ENCODE results near the gene THSD7A. TPM values are rescaled to one million over a fixed set of nuclear protein-coding genes. Genes with fewer than 3 reads are reported as not detected.

The THSD7A gene
- total and polyA plus RNA-seq, 11 donors, result 0.11 to 5.2 (median 1.1) TPM

DNA sequence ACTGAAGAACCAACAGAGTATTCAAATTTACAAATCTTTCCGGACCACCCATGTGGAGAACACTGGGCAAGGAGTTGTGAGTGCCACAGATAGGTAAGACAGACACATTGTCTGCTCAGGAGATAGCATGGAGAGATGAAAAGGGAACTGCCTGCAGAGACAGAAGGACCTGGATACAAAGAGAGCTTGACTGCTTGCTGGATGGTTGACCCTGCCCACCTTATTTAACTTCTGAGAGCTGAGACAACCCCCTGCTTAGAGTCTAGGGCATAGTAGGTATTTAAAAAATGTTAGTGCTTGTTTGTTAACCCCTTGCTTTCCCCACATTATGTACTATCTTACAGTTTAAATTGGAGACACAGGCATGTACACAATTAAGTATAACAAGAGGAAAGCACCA lies 314.1 kb downstream of the THSD7A start:
- H3K9me3 ChIP-seq, result no peaks in the 10 kb centered on the region
- H3K36me3 ChIP-seq, result no peaks in the 10 kb centered on the region
- H3K27ac ChIP-seq, result no peak overlapping the region
- ATAC-seq, result no peak
- no peak for DNase-seq
- TF ChIP-seq, protein P1, sequence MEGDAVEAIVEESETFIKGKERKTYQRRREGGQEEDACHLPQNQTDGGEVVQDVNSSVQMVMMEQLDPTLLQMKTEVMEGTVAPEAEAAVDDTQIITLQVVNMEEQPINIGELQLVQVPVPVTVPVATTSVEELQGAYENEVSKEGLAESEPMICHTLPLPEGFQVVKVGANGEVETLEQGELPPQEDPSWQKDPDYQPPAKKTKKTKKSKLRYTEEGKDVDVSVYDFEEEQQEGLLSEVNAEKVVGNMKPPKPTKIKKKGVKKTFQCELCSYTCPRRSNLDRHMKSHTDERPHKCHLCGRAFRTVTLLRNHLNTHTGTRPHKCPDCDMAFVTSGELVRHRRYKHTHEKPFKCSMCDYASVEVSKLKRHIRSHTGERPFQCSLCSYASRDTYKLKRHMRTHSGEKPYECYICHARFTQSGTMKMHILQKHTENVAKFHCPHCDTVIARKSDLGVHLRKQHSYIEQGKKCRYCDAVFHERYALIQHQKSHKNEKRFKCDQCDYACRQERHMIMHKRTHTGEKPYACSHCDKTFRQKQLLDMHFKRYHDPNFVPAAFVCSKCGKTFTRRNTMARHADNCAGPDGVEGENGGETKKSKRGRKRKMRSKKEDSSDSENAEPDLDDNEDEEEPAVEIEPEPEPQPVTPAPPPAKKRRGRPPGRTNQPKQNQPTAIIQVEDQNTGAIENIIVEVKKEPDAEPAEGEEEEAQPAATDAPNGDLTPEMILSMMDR (IDR thresholded peaks at IDR 0.05), result no peak
- no peak for TF ChIP-seq POLR2A (IDR thresholded peaks at IDR 0.05)
- WGBS, 4 donors, result 79 to 88% (median 83%) methylated on average over 1 of the region's 1 CpG
- no peaks in the 10 kb centered on the region for H3K27me3 ChIP-seq
- intact Hi-C loops (cut with DNase I), result no loop called here
- H3K4me1 ChIP-seq, result no peaks in the 10 kb centered on the region
- no peak overlapping the region for H3K4me3 ChIP-seq

DNA sequence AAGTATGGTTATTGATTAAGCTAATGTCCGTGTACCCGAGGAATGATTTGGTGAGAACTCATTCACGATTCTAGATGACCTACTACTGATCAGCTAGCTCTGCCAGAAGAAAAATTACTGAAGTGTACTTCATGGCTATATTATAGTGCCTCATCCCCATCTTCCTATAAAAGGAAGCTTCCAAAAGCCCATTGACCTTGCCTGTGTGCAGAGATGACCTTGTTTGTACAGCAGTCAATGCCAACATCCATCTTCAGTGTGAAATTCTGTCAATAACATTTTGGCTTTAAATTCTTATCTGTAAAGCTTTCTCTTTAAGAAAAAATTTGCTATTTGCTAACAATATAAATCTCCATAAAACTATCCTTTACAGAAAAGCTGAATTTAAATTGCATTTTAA lies 315.7 kb downstream of the THSD7A start:
- Histone ChIP-seq H3K36me3 (no peaks in the 10 kb centered on the region), H3K27me3 (no peaks in the 10 kb centered on the region), H3K9me3 (peaks cover 0 to 5% (median 0%) of the 10 kb centered on the region in 12 donors), H3K4me1 (no peaks in the 10 kb centered on the region), H3K4me3 (no peak overlapping the region), H3K27ac (no peak overlapping the region)
- intact Hi-C loops (cut with DNase I), result no loop called here
- no peak for TF ChIP-seq POLR2A (IDR thresholded peaks at IDR 0.05)
- TF ChIP-seq, protein P1 (IDR thresholded peaks at IDR 0.05), result no peak
- WGBS, 4 donors, result 87 to 93% (median 92%) methylated on average over 3 of the region's 3 CpGs
- ATAC-seq (no peak), DNase-seq (no peak)

DNA sequence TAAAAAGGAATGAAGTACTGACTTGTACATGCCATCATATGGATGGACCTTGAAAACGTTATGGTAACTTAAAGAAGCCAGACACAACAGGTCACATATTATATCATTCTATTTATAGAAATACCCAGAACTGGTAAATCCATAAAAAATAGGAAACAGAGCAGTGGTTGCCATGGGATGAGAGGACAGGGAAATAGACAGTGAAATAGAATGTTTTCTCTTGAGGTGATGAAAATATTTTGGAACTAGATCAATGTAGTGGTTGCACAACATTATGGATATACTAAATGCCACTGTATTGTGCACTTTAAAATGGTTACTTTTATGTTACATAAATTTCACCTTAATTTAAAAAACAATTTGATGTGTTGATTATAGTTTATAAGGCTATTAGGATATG lies 318.5 kb downstream of the THSD7A start:
- no peaks in the 10 kb centered on the region for H3K27me3 ChIP-seq
- no peaks in the 10 kb centered on the region for H3K4me1 ChIP-seq
- intact Hi-C loops (cut with DNase I), result no loop called here
- no peak for TF ChIP-seq POLR2A (IDR thresholded peaks at IDR 0.05)
- TF ChIP-seq, protein P1 (IDR thresholded peaks at IDR 0.05), result no peak
- WGBS, 4 donors, result 44 to 49% (median 48%) methylated on average over 1 of the region's 1 CpG
- H3K36me3 ChIP-seq, result no peaks in the 10 kb centered on the region
- ATAC-seq, result no peak
- H3K9me3 ChIP-seq, result peaks cover 0 to 5% (median 0%) of the 10 kb centered on the region in 12 donors
- DNase-seq, result no peak
- H3K27ac ChIP-seq, result no peak overlapping the region
- no peak overlapping the region for H3K4me3 ChIP-seq

DNA sequence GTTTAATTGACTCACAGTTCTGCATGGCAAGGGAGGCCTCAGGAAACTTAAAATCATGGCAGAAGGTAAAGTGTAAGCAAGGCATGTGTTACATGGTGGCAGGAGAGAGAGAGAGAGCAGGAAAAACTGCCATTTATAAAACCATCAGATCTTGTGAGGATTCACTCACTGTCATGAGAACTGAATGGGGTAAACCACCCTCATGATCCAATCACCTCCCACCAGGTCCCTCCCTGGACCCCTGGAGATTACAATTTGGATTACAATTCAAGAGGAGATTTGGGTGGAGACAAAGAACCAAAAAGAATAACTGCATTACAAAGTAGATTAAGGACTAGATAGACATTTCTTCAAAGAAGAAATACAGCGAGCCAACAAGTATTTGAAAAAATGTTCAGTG lies 324.1 kb downstream of the THSD7A start:
- H3K36me3 ChIP-seq, result no peaks in the 10 kb centered on the region
- no peaks in the 10 kb centered on the region for H3K4me1 ChIP-seq
- DNase-seq (no peak), ATAC-seq (no peak)
- TF ChIP-seq, protein P1 (IDR thresholded peaks at IDR 0.05), result no peak
- TF ChIP-seq POLR2A (IDR thresholded peaks at IDR 0.05), result no peak
- 91 to 100% (median 95%) methylated on average over 1 of the region's 1 CpG for WGBS, 4 donors
- intact Hi-C loops (cut with DNase I), result no loop called here
- H3K27ac ChIP-seq, result no peak overlapping the region
- H3K27me3 ChIP-seq, result no peaks in the 10 kb centered on the region
- peaks cover 0 to 17% (median 2%) of the 10 kb centered on the region in 12 donors for H3K9me3 ChIP-seq
- no peak overlapping the region for H3K4me3 ChIP-seq

Measured in heart left ventricle (tissue), 16 donors.